ENCODE results near the gene HTR4. TPM values are rescaled to one million over a fixed set of nuclear protein-coding genes. Genes with fewer than 3 reads are reported as not detected.

The HTR4 gene
- total RNA-seq, 2 experiments from 2014 or later: not detected

DNA sequence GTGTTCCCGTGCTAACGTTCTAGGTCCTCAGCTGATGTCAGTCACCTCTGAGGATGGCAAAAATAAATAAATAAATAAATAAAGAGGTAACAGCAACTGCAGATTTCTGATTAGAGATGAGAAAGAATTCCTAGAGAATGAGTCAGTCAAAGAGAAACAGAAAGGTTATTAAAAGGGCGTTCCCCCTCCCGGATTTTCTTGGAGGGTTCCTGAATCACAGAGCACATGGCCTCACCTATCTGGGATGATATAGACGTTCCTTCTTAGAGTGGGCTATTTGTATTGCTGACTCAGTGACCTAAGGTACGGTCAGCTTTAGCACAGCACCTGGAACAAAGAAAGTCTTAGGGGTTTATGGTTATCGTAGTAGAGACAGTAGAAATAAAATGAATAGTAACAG lies 30.6 kb downstream of the HTR4 start:
- Histone ChIP-seq H3K27ac (ENCODE audit: low read depth, low read length, poor library complexity, severe bottlenecking) (no peak overlapping the region), H2AFZ (ENCODE audit: low read length) (no peak overlapping the region), H3K36me3 (ENCODE audit: insufficient read depth, low read length) (no peaks in the 10 kb centered on the region), H3K4me3 (ENCODE audit: low read depth, low read length, poor library complexity, severe bottlenecking) (no peak overlapping the region), H3K9me2 (ENCODE audit: insufficient read depth, low read length) (no peaks in the 10 kb centered on the region), H4K20me1 (ENCODE audit: insufficient read depth, low read length) (no peaks in the 10 kb centered on the region), H3K4me1 (ENCODE audit: insufficient read depth, low read length, poor library complexity, severe bottlenecking) (no peaks in the 10 kb centered on the region), H3K79me2 (ENCODE audit: insufficient read depth, low read depth, low read length) (no peaks in the 10 kb centered on the region), H3K9me3 (ENCODE audit: low read length) (no peaks in the 10 kb centered on the region), H3K4me2 (ENCODE audit: low read length) (no peak overlapping the region)
- BruUV-seq (replicated peaks): no TSS peak
- TF ChIP-seq CTCF (conservative IDR thresholded peaks at IDR 0.05; ENCODE audit: low read length): no peak
- no peak for TF ChIP-seq EZH2phosphoT487 (IDR thresholded peaks at IDR 0.05; ENCODE audit: borderline replicate concordance, low read depth, low read length)
- ChIA-PET CTCF (ENCODE audit: unreplicated experiment) (no interaction called here), POLR2A (no interaction called here)
- no peak for DNase-seq (ENCODE audit: low spot score)
- intact Hi-C loops (cut with micrococcal nuclease; ENCODE audit: unreplicated experiment): no loop called here

DNA sequence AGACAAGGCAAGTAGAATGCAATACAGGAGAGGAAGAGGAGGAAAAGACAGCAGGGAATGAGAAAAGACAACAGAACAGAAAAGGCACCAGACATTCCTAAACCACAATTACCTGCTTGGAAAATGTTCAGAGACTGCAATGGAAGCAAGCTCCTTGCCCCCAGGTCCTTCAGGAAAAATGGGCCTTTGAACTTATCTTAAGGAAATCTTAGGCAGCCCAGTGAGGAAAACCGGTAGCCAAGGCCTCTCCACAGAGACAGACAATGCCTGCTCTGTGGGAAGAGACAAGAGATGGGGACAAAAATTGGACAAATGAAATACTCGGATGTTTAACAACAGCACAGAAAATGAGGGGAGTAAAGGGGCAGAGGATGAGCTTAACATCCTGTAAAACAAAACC lies 31.2 kb downstream of the HTR4 start:
- intact Hi-C loops (cut with micrococcal nuclease; ENCODE audit: unreplicated experiment): no loop called here
- no TSS peak for BruUV-seq (replicated peaks)
- Histone ChIP-seq H3K4me1 (ENCODE audit: insufficient read depth, low read length, poor library complexity, severe bottlenecking) (no peaks in the 10 kb centered on the region), H3K9me3 (ENCODE audit: low read length) (no peaks in the 10 kb centered on the region), H3K4me3 (ENCODE audit: low read depth, low read length, poor library complexity, severe bottlenecking) (no peak overlapping the region), H3K27ac (ENCODE audit: low read depth, low read length, poor library complexity, severe bottlenecking) (no peak overlapping the region), H3K79me2 (ENCODE audit: insufficient read depth, low read depth, low read length) (no peaks in the 10 kb centered on the region), H3K9me2 (ENCODE audit: insufficient read depth, low read length) (no peaks in the 10 kb centered on the region), H2AFZ (ENCODE audit: low read length) (no peak overlapping the region), H4K20me1 (ENCODE audit: insufficient read depth, low read length) (no peaks in the 10 kb centered on the region), H3K36me3 (ENCODE audit: insufficient read depth, low read length) (no peaks in the 10 kb centered on the region), H3K4me2 (ENCODE audit: low read length) (no peak overlapping the region)
- ChIA-PET POLR2A (no interaction called here), CTCF (ENCODE audit: unreplicated experiment) (no interaction called here)
- no peak for TF ChIP-seq EZH2phosphoT487 (IDR thresholded peaks at IDR 0.05; ENCODE audit: borderline replicate concordance, low read depth, low read length)
- TF ChIP-seq CTCF (conservative IDR thresholded peaks at IDR 0.05; ENCODE audit: low read length): no peak
- DNase-seq (ENCODE audit: low spot score): no peak

GRCh38 chr5:148620696-148621095 lies 33.6 kb downstream of the HTR4 start:
- no peak overlapping the region for H3K27ac ChIP-seq (ENCODE audit: low read depth, low read length, poor library complexity, severe bottlenecking)
- intact Hi-C loops (cut with micrococcal nuclease; ENCODE audit: unreplicated experiment): no loop called here
- H3K9me3 ChIP-seq (ENCODE audit: low read length): no peaks in the 10 kb centered on the region
- H3K79me2 ChIP-seq (ENCODE audit: insufficient read depth, low read depth, low read length): no peaks in the 10 kb centered on the region
- BruUV-seq (replicated peaks): no TSS peak
- no peaks in the 10 kb centered on the region for H3K4me1 ChIP-seq (ENCODE audit: insufficient read depth, low read length, poor library complexity, severe bottlenecking)
- CTCF ChIA-PET (ENCODE audit: unreplicated experiment): no interaction called here
- no peaks in the 10 kb centered on the region for H3K9me2 ChIP-seq (ENCODE audit: insufficient read depth, low read length)
- no peak overlapping the region for H3K4me3 ChIP-seq (ENCODE audit: low read depth, low read length, poor library complexity, severe bottlenecking)
- no peak overlapping the region for H3K4me2 ChIP-seq (ENCODE audit: low read length)
- H3K36me3 ChIP-seq (ENCODE audit: insufficient read depth, low read length): no peaks in the 10 kb centered on the region
- no peak overlapping the region for H2AFZ ChIP-seq (ENCODE audit: low read length)
- POLR2A ChIA-PET: no interaction called here
- TF ChIP-seq EZH2phosphoT487 (IDR thresholded peaks at IDR 0.05; ENCODE audit: borderline replicate concordance, low read depth, low read length) (no peak), CTCF (conservative IDR thresholded peaks at IDR 0.05; ENCODE audit: low read length) (no peak)
- DNase-seq (ENCODE audit: low spot score): no peak
- H4K20me1 ChIP-seq (ENCODE audit: insufficient read depth, low read length): no peaks in the 10 kb centered on the region
